ENCODE results near the gene GRAMD1A.
"Not testable (repeated sequence)": the region's sequence is repeated elsewhere in the genome, so short reads cannot be mapped to it uniquely, and the experiment has no call there.

DNA sequence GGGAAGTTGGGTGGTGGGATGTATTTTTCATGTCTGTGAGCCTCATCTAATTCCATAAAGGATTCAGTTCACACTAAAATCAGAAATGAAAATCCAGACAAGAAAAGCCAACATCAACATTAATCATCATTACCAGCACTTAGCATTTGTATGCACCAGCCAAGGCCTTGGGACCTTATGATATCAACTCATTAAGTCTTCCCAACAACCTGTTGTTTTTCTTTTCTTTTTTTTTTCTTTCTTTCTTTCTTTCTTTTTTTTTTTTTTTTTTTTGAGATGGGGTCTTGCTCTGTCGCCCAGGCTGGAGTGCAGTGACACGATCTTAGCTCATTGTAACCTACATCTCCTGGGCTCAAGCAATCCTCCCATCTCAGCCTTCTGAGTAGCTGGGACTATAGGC is 50.5 kb downstream of the GRAMD1A start:
- not testable (repeated sequence) for TF ChIP-seq EZH2 (IDR thresholded peaks at IDR 0.05; ENCODE audit: insufficient read depth, low read length)
- TF ChIP-seq, protein P1, sequence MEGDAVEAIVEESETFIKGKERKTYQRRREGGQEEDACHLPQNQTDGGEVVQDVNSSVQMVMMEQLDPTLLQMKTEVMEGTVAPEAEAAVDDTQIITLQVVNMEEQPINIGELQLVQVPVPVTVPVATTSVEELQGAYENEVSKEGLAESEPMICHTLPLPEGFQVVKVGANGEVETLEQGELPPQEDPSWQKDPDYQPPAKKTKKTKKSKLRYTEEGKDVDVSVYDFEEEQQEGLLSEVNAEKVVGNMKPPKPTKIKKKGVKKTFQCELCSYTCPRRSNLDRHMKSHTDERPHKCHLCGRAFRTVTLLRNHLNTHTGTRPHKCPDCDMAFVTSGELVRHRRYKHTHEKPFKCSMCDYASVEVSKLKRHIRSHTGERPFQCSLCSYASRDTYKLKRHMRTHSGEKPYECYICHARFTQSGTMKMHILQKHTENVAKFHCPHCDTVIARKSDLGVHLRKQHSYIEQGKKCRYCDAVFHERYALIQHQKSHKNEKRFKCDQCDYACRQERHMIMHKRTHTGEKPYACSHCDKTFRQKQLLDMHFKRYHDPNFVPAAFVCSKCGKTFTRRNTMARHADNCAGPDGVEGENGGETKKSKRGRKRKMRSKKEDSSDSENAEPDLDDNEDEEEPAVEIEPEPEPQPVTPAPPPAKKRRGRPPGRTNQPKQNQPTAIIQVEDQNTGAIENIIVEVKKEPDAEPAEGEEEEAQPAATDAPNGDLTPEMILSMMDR (IDR thresholded peaks at IDR 0.05; ENCODE audit: insufficient read depth, low read depth, low read length) = not testable (repeated sequence)

Measured in astrocyte (in vitro differentiated cells and primary cell).